HL-60 (cell line): ENCODE results near the gene SNX30.

Experiments
- DNase-seq, 2 experiments: peaks; one replicate each; pipeline ENCODE4 v3.0.0-alpha.2; 2010 to 2020; ENCODE audit warnings: low read depth in 1 of 2, low spot score in 1 of 2
- H3K27ac ChIP-seq: fragments of 250-450 bp; sonication (Bioruptor Pico); replicated peaks from 2 replicates; pipeline ENCODE4 v1.5.1; 2020; ENCODE audit warnings: mild to moderate bottlenecking, moderate library complexity
- H3K27me3 ChIP-seq: fragments of 250-450 bp; sonication (Bioruptor Pico); 2 replicates; pipeline ENCODE4 v1.5.1; 2021; ENCODE audit warnings: mild to moderate bottlenecking, moderate library complexity; ENCODE audit not compliant: insufficient read depth, poor library complexity, severe bottlenecking
- H3K4me3 ChIP-seq: replicated peaks from 2 replicates; pipeline ENCODE4 v1.5.1; 2011; ENCODE audit warnings: mild to moderate bottlenecking, control low read depth, low read length; ENCODE audit not compliant: insufficient read depth
- CTCF ChIP-seq: IDR thresholded peaks from one replicate; pipeline ENCODE4 v1.5.1; 2011; ENCODE audit warnings: low read length, control low read depth, inconsistent platforms; ENCODE audit not compliant: insufficient read depth
- GABPA ChIP-seq: IDR thresholded peaks from 2 replicates; pipeline ENCODE4 v1.6.1; 2012; ENCODE audit warnings: low read depth
- POLR2AphosphoS5 ChIP-seq: IDR thresholded peaks from 2 replicates; pipeline ENCODE4 v1.6.1; 2012; ENCODE audit warnings: low read depth
- REST ChIP-seq: IDR thresholded peaks from 2 replicates; pipeline ENCODE4 v1.6.1; 2012; ENCODE audit warnings: low read depth; ENCODE audit not compliant: insufficient replicate concordance
- SPI1 ChIP-seq: IDR thresholded peaks from 2 replicates; pipeline ENCODE4 v1.6.1; 2012; ENCODE audit warnings: low read depth, mild to moderate bottlenecking, borderline replicate concordance

SNX30 gene

GRCh38 chr9:112880650-112881049 lies 130.1 kb downstream of the SNX30 start:
- Histone ChIP-seq H3K4me3 (no peak overlapping the region), H3K27me3 (no peaks in the 10 kb centered on the region), H3K27ac (no peak overlapping the region)
- DNase-seq: no peak
- TF ChIP-seq GABPA (no peak), CTCF (no peak), POLR2AphosphoS5 (no peak), SPI1 (no peak), REST (no peak)

GRCh38 chr9:112881331-112881730 lies 130.8 kb downstream of the SNX30 start:
- H3K4me3 ChIP-seq: no peak overlapping the region
- DNase-seq: no peak
- no peaks in the 10 kb centered on the region for H3K27me3 ChIP-seq
- H3K27ac ChIP-seq: no peak overlapping the region
- TF ChIP-seq CTCF: no peak

- TF ChIP-seq REST (no peak), POLR2AphosphoS5 (no peak), GABPA (no peak), CTCF (no peak), SPI1 (no peak)
Observed at GRCh38 chr9:112884101-112884500, 133.5 kb downstream of the SNX30 start.

GRCh38 chr9:112884721-112885120 lies 134.2 kb downstream of the SNX30 start:
- no peak overlapping the region for H3K4me3 ChIP-seq
- no peak overlapping the region for H3K27ac ChIP-seq
- TF ChIP-seq POLR2AphosphoS5 (no peak), REST (no peak), SPI1 (no peak), CTCF (no peak), GABPA (no peak)
- no peaks in the 10 kb centered on the region for H3K27me3 ChIP-seq
- no peak for DNase-seq

More at GRCh38 chr9:112884101-112884500, 133.5 kb downstream of the SNX30 start:
- no peaks in the 10 kb centered on the region for H3K27me3 ChIP-seq
- H3K4me3 ChIP-seq: no peak overlapping the region
- no peak overlapping the region for H3K27ac ChIP-seq
- no peak for DNase-seq
